Measurements from ENCODE around the gene SPINT1. TPM values are rescaled to one million over a fixed set of nuclear protein-coding genes. Genes with fewer than 3 reads are reported as not detected.
A peak's percentile ranks its signal among the peaks of the same experiment; 100 is the strongest.

SPINT1 gene
- total RNA-seq, 1 donor from 2014 or later = 145 TPM

DNA sequence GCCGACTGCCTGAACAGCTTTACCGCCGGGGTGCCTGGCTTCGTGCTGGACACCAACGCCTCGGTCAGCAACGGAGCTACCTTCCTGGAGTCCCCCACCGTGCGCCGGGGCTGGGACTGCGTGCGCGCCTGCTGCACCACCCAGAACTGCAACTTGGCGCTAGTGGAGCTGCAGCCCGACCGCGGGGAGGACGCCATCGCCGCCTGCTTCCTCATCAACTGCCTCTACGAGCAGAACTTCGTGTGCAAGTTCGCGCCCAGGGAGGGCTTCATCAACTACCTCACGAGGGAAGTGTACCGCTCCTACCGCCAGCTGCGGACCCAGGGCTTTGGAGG is 815 bp downstream of the SPINT1 start:
- H3K27me3 ChIP-seq (ENCODE audit: control insufficient read depth, insufficient read depth, low read length) = no peaks in the 10 kb centered on the region
- no peak for DNase-seq (ENCODE audit: low read depth)
- TF ChIP-seq, protein P1, sequence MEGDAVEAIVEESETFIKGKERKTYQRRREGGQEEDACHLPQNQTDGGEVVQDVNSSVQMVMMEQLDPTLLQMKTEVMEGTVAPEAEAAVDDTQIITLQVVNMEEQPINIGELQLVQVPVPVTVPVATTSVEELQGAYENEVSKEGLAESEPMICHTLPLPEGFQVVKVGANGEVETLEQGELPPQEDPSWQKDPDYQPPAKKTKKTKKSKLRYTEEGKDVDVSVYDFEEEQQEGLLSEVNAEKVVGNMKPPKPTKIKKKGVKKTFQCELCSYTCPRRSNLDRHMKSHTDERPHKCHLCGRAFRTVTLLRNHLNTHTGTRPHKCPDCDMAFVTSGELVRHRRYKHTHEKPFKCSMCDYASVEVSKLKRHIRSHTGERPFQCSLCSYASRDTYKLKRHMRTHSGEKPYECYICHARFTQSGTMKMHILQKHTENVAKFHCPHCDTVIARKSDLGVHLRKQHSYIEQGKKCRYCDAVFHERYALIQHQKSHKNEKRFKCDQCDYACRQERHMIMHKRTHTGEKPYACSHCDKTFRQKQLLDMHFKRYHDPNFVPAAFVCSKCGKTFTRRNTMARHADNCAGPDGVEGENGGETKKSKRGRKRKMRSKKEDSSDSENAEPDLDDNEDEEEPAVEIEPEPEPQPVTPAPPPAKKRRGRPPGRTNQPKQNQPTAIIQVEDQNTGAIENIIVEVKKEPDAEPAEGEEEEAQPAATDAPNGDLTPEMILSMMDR (IDR thresholded peaks at IDR 0.05; ENCODE audit: insufficient read depth, low read length, severe bottlenecking) = no peak
- H3K36me3 ChIP-seq (ENCODE audit: control insufficient read depth, insufficient read depth, low read length) = peaks cover 8% of the 10 kb centered on the region
- peak overlapping the region; percentile 91 for H3K4me3 ChIP-seq (ENCODE audit: low read depth, low read length)
- no peak for FAIRE-seq

DNA sequence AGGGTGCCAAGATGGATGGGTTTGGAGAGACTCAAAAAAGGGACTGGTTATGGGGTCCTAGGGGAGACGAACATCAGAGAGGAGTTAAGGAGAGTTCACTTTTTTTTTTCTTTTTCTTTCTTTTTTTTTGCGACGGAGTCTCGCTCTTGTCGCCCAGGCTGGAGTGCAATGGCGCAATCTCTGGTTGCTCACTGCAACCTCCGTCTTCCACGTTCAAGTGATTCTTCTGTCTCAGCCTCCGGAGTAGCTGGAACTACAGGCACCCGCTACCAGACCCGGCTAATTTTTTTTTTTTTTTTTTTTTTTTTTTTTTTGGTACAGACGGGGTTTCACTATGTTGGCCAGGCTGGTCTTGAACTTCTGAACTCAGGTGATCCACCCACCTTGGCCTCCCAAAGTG is 1.2 kb downstream of the SPINT1 start:
- peak; percentile 49 for DNase-seq (ENCODE audit: low read depth)
- no peak for FAIRE-seq
- peaks cover 9% of the 10 kb centered on the region for H3K36me3 ChIP-seq (ENCODE audit: control insufficient read depth, insufficient read depth, low read length)
- no peaks in the 10 kb centered on the region for H3K27me3 ChIP-seq (ENCODE audit: control insufficient read depth, insufficient read depth, low read length)
- H3K4me3 ChIP-seq (ENCODE audit: low read depth, low read length) = peak overlapping the region; percentile 91
- TF ChIP-seq, protein P1 (IDR thresholded peaks at IDR 0.05; ENCODE audit: insufficient read depth, low read length, severe bottlenecking) = no peak

- FAIRE-seq = peak; percentile 98
- TF ChIP-seq, protein P1 (IDR thresholded peaks at IDR 0.05; ENCODE audit: insufficient read depth, low read length, severe bottlenecking) = no peak
- peak; percentile 96 for DNase-seq (ENCODE audit: low read depth)
- Histone ChIP-seq H3K36me3 (ENCODE audit: control insufficient read depth, insufficient read depth, low read length) (peaks cover 13% of the 10 kb centered on the region), H3K4me3 (ENCODE audit: low read depth, low read length) (peak overlapping the region; percentile 91), H3K27me3 (ENCODE audit: control insufficient read depth, insufficient read depth, low read length) (no peaks in the 10 kb centered on the region)
Measured at GRCh38 chr15:40845511-40846284, 1.9 kb downstream of the SPINT1 start.

DNA sequence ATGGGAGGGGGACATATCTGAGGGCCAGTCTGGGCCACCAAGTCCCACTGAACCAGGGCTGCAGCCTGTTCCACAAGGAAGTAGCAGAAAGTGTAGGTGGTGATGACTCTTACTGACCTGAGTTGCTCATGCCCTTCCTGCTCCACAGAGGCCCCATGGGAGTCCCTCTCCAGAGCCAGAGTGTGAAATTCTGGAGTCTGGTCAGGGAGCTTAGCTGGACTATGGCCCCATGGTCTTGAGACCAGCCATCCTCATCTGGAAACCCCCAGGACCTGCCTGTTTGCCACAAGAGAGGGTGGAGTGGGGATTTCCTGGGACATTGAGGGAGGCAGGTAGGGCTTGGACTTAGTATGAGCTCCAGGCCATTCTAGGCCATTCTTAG is 3.0 kb downstream of the SPINT1 start:
- DNase-seq (ENCODE audit: low read depth) = peak; percentile 67
- TF ChIP-seq, protein P1 (IDR thresholded peaks at IDR 0.05; ENCODE audit: insufficient read depth, low read length, severe bottlenecking) = no peak
- H3K27me3 ChIP-seq (ENCODE audit: control insufficient read depth, insufficient read depth, low read length) = no peaks in the 10 kb centered on the region
- H3K36me3 ChIP-seq (ENCODE audit: control insufficient read depth, insufficient read depth, low read length) = peaks cover 17% of the 10 kb centered on the region
- H3K4me3 ChIP-seq (ENCODE audit: low read depth, low read length) = peak overlapping the region; percentile 91
- no peak for FAIRE-seq

- DNase-seq (ENCODE audit: low read depth) = peak; percentile 80
- Histone ChIP-seq H3K36me3 (ENCODE audit: control insufficient read depth, insufficient read depth, low read length) (peaks cover 22% of the 10 kb centered on the region), H3K4me3 (ENCODE audit: low read depth, low read length) (peak overlapping the region; percentile 91), H3K27me3 (ENCODE audit: control insufficient read depth, insufficient read depth, low read length) (no peaks in the 10 kb centered on the region)
- TF ChIP-seq, protein P1 (IDR thresholded peaks at IDR 0.05; ENCODE audit: insufficient read depth, low read length, severe bottlenecking) = peak; percentile 22
- no peak for FAIRE-seq
Measured at GRCh38 chr15:40847223-40847961, 3.5 kb downstream of the SPINT1 start.
